K562 (cell line): ENCODE measurements around the gene PPDPF. TPM values are rescaled to one million over a fixed set of nuclear protein-coding genes. Genes with fewer than 3 reads are reported as not detected.

Experiments used
- ATAC-seq: fragments of 200-7000 bp; cut with Tn5 transposase; 3 replicates; pipeline ENCODE4 v1.9.1; 2020; ENCODE audit warnings: moderate library complexity
- BruUV-seq: library from RNA; stranded (reverse); fragments of 400-500 nt; replicated peaks from 2 replicates; lab custom pipeline; 2021; lab: Mats Ljungman, UMichigan
- CTCF ChIA-PET: fragments of 300-600 bp; formaldehyde crosslinking; extraction: SDS; loops from one replicate; lab custom pipeline; 2021; ENCODE audit warnings: low intra/inter-chr PET ratio; lab: Yijun Ruan, JAX
- POLR2A ChIA-PET: fragments of 300-600, 350-650 bp; sonication (Branson Sonifier 250); formaldehyde crosslinking; extraction: SDS; loops from one replicate; lab custom pipeline; 2021; ENCODE audit warnings: antibody characterized with exemption, inconsistent platforms; lab: Yijun Ruan, JAX
- DNase-seq, 4 experiments: peaks; one replicate each; pipeline versions ENCODE4 v3.0.0 to v3.0.0-alpha.2; 2011 to 2018; ENCODE audit warnings: low spot score in 3 of 4, mixed read lengths in 3 of 4; ENCODE audit errors: extremely low read depth in 1 of 4
- FAIRE-seq: peaks from 2 replicates; lab custom pipeline; 2011; peaks lifted over from hg19 to GRCh38; lab: Jason Lieb, UNC
- H2AFZ ChIP-seq: 2 replicates; pipeline ENCODE4 v1.6.0; 2011; ENCODE audit warnings: low read depth, low read length, control low read depth, inconsistent platforms
- H3K27ac ChIP-seq: fragments of 200-600 bp; 3 replicates; pipeline ENCODE4 v1.8.0; 2011; ENCODE audit warnings: low read depth, mild to moderate bottlenecking, control low read depth, inconsistent platforms, low read length, moderate library complexity, mixed read lengths; ENCODE audit errors: extremely low read depth
- H3K27me3 ChIP-seq, 2 experiments: fragments of 300-600 bp in 1 of 2; 2 replicates in 1 of 2; 3 replicates in 1 of 2; pipeline versions ENCODE4 v1.6.0 to v1.8.0; 2011; ENCODE audit warnings: inconsistent platforms in 2 of 2, low read length in 2 of 2, mild to moderate bottlenecking in 1 of 2, mixed read lengths in 1 of 2, moderate library complexity in 1 of 2; ENCODE audit not compliant: control insufficient read depth in 2 of 2, insufficient read depth in 2 of 2
- H3K36me3 ChIP-seq: fragments of 300-600 bp; 3 replicates; pipeline ENCODE4 v1.8.0; 2011; ENCODE audit warnings: mild to moderate bottlenecking, low read length, inconsistent platforms; ENCODE audit not compliant: control insufficient read depth, insufficient read depth
- H3K4me1 ChIP-seq, 2 experiments: fragments of 200-600 bp in 1 of 2; replicated peaks in 1 of 2; 2 replicates in 1 of 2; 3 replicates in 1 of 2; pipeline versions ENCODE4 v1.5.1 to v1.8.0; 2011; ENCODE audit warnings: inconsistent platforms in 2 of 2, low read length in 2 of 2, mild to moderate bottlenecking in 1 of 2, mixed read lengths in 1 of 2, moderate library complexity in 1 of 2; ENCODE audit not compliant: control insufficient read depth in 2 of 2, insufficient read depth in 2 of 2
- H3K4me2 ChIP-seq: 2 replicates; pipeline ENCODE4 v1.6.1; 2011; ENCODE audit warnings: low read length, control low read depth, inconsistent platforms, mixed read lengths; ENCODE audit not compliant: insufficient read depth
- H3K4me3 ChIP-seq: fragments of 200-600 bp; sonication (generic), shearing (Covaris generic); 2 replicates; pipeline ENCODE4 v1.5.1; 2016; ENCODE audit warnings: control low read depth, inconsistent platforms
- H3K79me2 ChIP-seq: fragments of 200-600 bp; 3 replicates; pipeline ENCODE4 v1.8.0; 2011; ENCODE audit warnings: low read length, inconsistent platforms; ENCODE audit not compliant: control insufficient read depth, insufficient read depth
- H3K9ac ChIP-seq, 2 experiments: 2 replicates each; pipeline versions ENCODE4 v1.6.0 to v1.6.1; 2011; ENCODE audit warnings: low read depth in 2 of 2, low read length in 2 of 2, control low read depth in 1 of 2, inconsistent platforms in 1 of 2, mild to moderate bottlenecking in 1 of 2, mixed read lengths in 1 of 2; ENCODE audit not compliant: insufficient read depth in 1 of 2
- H3K9me1 ChIP-seq: one replicate; pipeline ENCODE4 v1.6.0; 2011; ENCODE audit warnings: inconsistent platforms, mild to moderate bottlenecking, low read length, moderate library complexity; ENCODE audit not compliant: control insufficient read depth, insufficient read depth
- H3K9me3 ChIP-seq: replicated peaks from 2 replicates; pipeline ENCODE4 v1.5.1; 2011; ENCODE audit warnings: low read depth, low read length, inconsistent platforms; ENCODE audit not compliant: control insufficient read depth, insufficient read depth
- H4K20me1 ChIP-seq: replicated peaks from 2 replicates; pipeline ENCODE4 v1.6.1; 2011; ENCODE audit warnings: low read length, inconsistent platforms, mixed read lengths; ENCODE audit not compliant: control insufficient read depth, insufficient read depth
- HMG20B ChIP-seq: fragments of 250-450 bp; sonication (Bioruptor Pico); IDR thresholded peaks from 2 replicates; pipeline ENCODE4 v1.5.0; 2021; ENCODE audit warnings: mild to moderate bottlenecking
- NFE2 ChIP-seq: IDR thresholded peaks from 2 replicates; pipeline ENCODE4 v1.6.1; 2014; ENCODE audit warnings: antibody characterized with exemption, low read depth
- NFIC ChIP-seq: fragments of 450-650 bp; IDR thresholded peaks from 2 replicates; pipeline ENCODE4 v1.6.1; 2017; ENCODE audit warnings: mild to moderate bottlenecking, inconsistent platforms
- SIRT6 ChIP-seq: IDR thresholded peaks from one replicate; pipeline ENCODE4 v1.6.1; 2012; ENCODE audit warnings: low read depth, mild to moderate bottlenecking, control low read depth, inconsistent platforms, low read length, moderate library complexity
- ZNF146 ChIP-seq: IDR thresholded peaks from one replicate; pipeline ENCODE4 v1.6.1; 2018; ENCODE audit warnings: missing compliant biosample characterization; ENCODE audit not compliant: unreplicated experiment
- WGBS: fragments of 100-300 bp; shearing (Covaris generic); methylation state at CpG from one replicate; pipeline ENCODE4 v1.1.6; 2016; ENCODE audit warnings: low coverage, mixed read lengths; ENCODE audit not compliant: insufficient coverage; ENCODE audit errors: missing lambda C conversion rate; 5-methylcytosine and 5-hydroxymethylcytosine counted together
- in situ Hi-C: fragments of 300-500 bp; cut with MboI; formaldehyde crosslinking; loops from 4 replicates; pipeline ENCODE4 v1.15.0; 2018; ENCODE audit warnings: inconsistent platforms, mixed read lengths
- intact Hi-C: fragments of 100-400 bp; cut with micrococcal nuclease; formaldehyde crosslinking; loops from 2 replicates; pipeline ENCODE4 v1.14.2; 2022
- polyA plus RNA-seq, 8 experiments: library from polyadenylated mRNA; depleted of rRNA in 4 of 8; stranded (reverse) in 5 of 8; unstranded in 3 of 8; fragments of >200 nt; fragmentation: Nextera tagmentation in 2 of 8; fragmentation: Illumina TruSeq in 1 of 8; extraction: Ambion mirVana in 2 of 8; extraction: Trizol in 1 of 8; gene quantifications; 2 replicates each; pipeline versions ENCODE4 v1.2.1 to v1.2.3, GENCODE V29; 2011 to 2014; ENCODE audit warnings: inconsistent platforms in 1 of 8, missing spikeins in 1 of 8
- total RNA-seq, 7 experiments: library from RNA; depleted of rRNA in 6 of 7; stranded (reverse); fragments of >200 nt in 6 of 7; fragmentation: Illumina TruSeq in 2 of 7; extraction: Trizol in 2 of 7; gene quantifications; 2 replicates each; pipeline versions ENCODE4 v1.2.1 to v1.2.3, GENCODE V29; 2011 to 2021; ENCODE audit warnings: low replicate concordance in 1 of 7

PPDPF gene
- total and polyA plus RNA-seq, 9 of the 15 experiments (the other 6 are each of a cell fraction or from before 2014, with no cell fraction given): 0.77 to 233 (median 10.5) TPM

DNA sequence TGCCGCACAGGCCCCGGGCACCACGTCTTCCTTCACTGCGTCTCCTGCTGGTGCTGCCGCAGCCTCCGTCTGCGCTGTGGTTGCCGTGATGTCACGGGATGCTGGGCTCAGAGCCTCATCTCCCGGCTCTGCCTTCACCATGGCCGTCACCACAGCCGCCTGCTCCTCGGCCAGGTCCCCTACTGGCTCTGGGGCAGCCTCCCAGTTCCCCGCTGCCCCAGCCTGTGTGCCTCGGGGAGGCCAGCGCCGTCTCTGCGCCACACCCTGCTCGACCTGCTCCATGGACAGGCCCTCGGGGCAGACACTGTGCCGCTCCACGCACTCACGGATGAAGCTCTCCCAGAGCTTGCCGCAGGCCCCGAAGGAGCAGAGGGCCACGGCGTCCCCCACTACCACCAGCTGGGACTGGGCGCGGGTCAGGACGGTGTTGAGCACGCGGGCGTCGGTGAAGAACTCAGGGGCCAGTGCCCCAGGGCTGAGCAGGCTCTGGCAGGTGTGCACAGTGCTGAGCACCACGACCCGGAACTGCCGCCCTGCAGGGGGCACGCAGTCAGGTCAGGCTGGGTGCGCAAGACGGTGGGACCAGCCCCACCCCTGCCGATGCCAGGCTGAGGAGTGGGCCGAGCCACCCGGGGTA, 45.3 kb downstream of the PPDPF start:
- no peaks in the 10 kb centered on the region for H3K9me3 ChIP-seq
- H3K36me3 ChIP-seq: no peaks in the 10 kb centered on the region
- H3K9me1 ChIP-seq: no peaks in the 10 kb centered on the region
- H3K27me3 ChIP-seq: peaks cover 0 to 24% of the 10 kb centered on the region in 2 experiments; a peak in 2 of 5 replicates
- intact Hi-C loops (no loop called here), in situ Hi-C loops (no loop called here)
- TF ChIP-seq SIRT6: no peak
- no peak for TF ChIP-seq NFE2
- TF ChIP-seq NFIC: peak; percentile 1
- TF ChIP-seq HMG20B (CRISPR knock-in tag): no peak
- no peak for TF ChIP-seq ZNF146 (CRISPR knock-in tag)
- no peak overlapping the region for H2AFZ ChIP-seq
- ChIA-PET POLR2A (interaction anchor here (0.6 to 1.9 kb wide), 5 partner anchors 9 to 61 kb away, joined by 3 to 9 read pairs (median 3); partner anchors contain the start of genes GMEB2 and PPDPF), CTCF (no interaction called here)
- H3K4me1 ChIP-seq: peaks cover 0 to 91% of the 10 kb centered on the region in 2 experiments; a peak in 3 of 5 replicates
- no peak for FAIRE-seq
- DNase-seq: no peak
- H3K79me2 ChIP-seq: no peaks in the 10 kb centered on the region
- no peak for ATAC-seq
- no peaks in the 10 kb centered on the region for H4K20me1 ChIP-seq
- H3K9ac ChIP-seq: no peak overlapping the region
- H3K4me2 ChIP-seq: no peak overlapping the region
- H3K27ac ChIP-seq: no peak overlapping the region
- H3K4me3 ChIP-seq: no peak overlapping the region
- 36% methylated on average over 33 of the region's 43 CpGs for WGBS
- no TSS peak for BruUV-seq
